Stimulated activated CD8-positive, alpha-beta memory T cell treated with anti-CD3 and anti-CD28 coated beads, Interleukin-12 subunit alpha, Interleukin-12 subunit beta, amount 100 ng/mL, for 4 hours (primary cell): Measurements from ENCODE around the gene TPO.

Experiments used
- DNase-seq: peaks from one replicate; pipeline ENCODE4 v3.0.0-alpha.2; 2020; ENCODE audit warnings: low read depth

Gene TPO

GRCh38 chr2:1528273-1529064 is 115.2 kb downstream of the TPO start:
- no peak for DNase-seq

- no peak for DNase-seq
Observed at GRCh38 chr2:1538663-1539062, 125.4 kb downstream of the TPO start.

- DNase-seq, result no peak
Observed at GRCh38 chr2:1539441-1539840, 126.2 kb downstream of the TPO start.

GRCh38 chr2:1539973-1540372 is 126.7 kb downstream of the TPO start:
- DNase-seq, result no peak

GRCh38 chr2:1540481-1540880 is 127.2 kb downstream of the TPO start:
- no peak for DNase-seq

GRCh38 chr2:1541040-1541439 is 127.8 kb downstream of the TPO start:
- DNase-seq, result no peak

GRCh38 chr2:1541819-1542475 is 128.7 kb downstream of the TPO start:
- no peak for DNase-seq

GRCh38 chr2:1542971-1543370 is 129.7 kb downstream of the TPO start:
- no peak for DNase-seq

- DNase-seq, result no peak
Observed at GRCh38 chr2:1543776-1544477, 130.7 kb downstream of the TPO start.

- DNase-seq, result no peak
Observed at GRCh38 chr2:1544478-1545069, 131.3 kb downstream of the TPO start.

- no peak for DNase-seq
Observed at GRCh38 chr2:1546023-1546591, 132.8 kb downstream of the TPO start.

GRCh38 chr2:1546901-1547300 is 133.6 kb downstream of the TPO start:
- no peak for DNase-seq

- no peak for DNase-seq
Observed at GRCh38 chr2:1548910-1549673, 135.8 kb downstream of the TPO start.

- DNase-seq, result no peak
Observed at GRCh38 chr2:1550076-1550475, 136.8 kb downstream of the TPO start.

GRCh38 chr2:1550658-1551316 is 137.5 kb downstream of the TPO start:
- peak; percentile 22 for DNase-seq

- DNase-seq, result no peak
Observed at GRCh38 chr2:1551905-1552304, 138.6 kb downstream of the TPO start.

GRCh38 chr2:1552611-1553010 is 139.3 kb downstream of the TPO start:
- DNase-seq, result no peak

- DNase-seq, result no peak
Observed at GRCh38 chr2:1553671-1554295, 140.5 kb downstream of the TPO start.

- no peak for DNase-seq
Observed at GRCh38 chr2:1556286-1556685, 143.0 kb downstream of the TPO start.

- DNase-seq, result no peak
Observed at GRCh38 chr2:1556776-1557466, 143.7 kb downstream of the TPO start.
